Neural progenitor cell (in vitro differentiated cells): ENCODE measurements around the gene KRT74. TPM values are rescaled to one million over a fixed set of nuclear protein-coding genes. Genes with fewer than 3 reads are reported as not detected.

Source experiments
- DNase-seq: peaks from one replicate; pipeline ENCODE4 v3.0.0-alpha.2; 2016; ENCODE audit warnings: low spot score
- H2AFZ ChIP-seq: fragments of 200-600 bp; sonication (generic); replicated peaks from 2 replicates; pipeline ENCODE4 v1.6.1; 2016; ENCODE audit warnings: antibody characterized with exemption
- H3F3A ChIP-seq: fragments of 200-600 bp; sonication (generic); 2 replicates; pipeline ENCODE4 v1.6.1; 2016; ENCODE audit warnings: antibody characterized with exemption, low read depth
- H3K27ac ChIP-seq: fragments of 200-600 bp; sonication (generic); 2 replicates; pipeline ENCODE4 v1.5.1; 2016; ENCODE audit warnings: mild to moderate bottlenecking
- H3K27me3 ChIP-seq: fragments of 200-600 bp; sonication (generic); 2 replicates; pipeline ENCODE4 v1.6.1; 2016; ENCODE audit warnings: mild to moderate bottlenecking, moderate library complexity
- H3K36me3 ChIP-seq: fragments of 200-600 bp; sonication (generic); 2 replicates; pipeline ENCODE4 v1.5.1; 2016
- H3K4me1 ChIP-seq: fragments of 200-600 bp; sonication (generic); 2 replicates; pipeline ENCODE4 v1.6.1; 2016; ENCODE audit warnings: mixed run types
- H3K4me2 ChIP-seq: fragments of 200-600 bp; sonication (generic); 2 replicates; pipeline ENCODE4 v1.6.1; 2016
- H3K4me3 ChIP-seq: fragments of 200-600 bp; sonication (generic); 2 replicates; pipeline ENCODE4 v1.5.1; 2016
- H3K79me2 ChIP-seq: fragments of 200-600 bp; sonication (generic); 2 replicates; pipeline ENCODE4 v1.6.1; 2016; ENCODE audit warnings: low read depth
- H3K9ac ChIP-seq: fragments of 200-600 bp; sonication (generic); 2 replicates; pipeline ENCODE4 v1.6.1; 2016
- H3K9me3 ChIP-seq: fragments of 200-600 bp; sonication (generic); 2 replicates; pipeline ENCODE4 v1.5.1; 2016; ENCODE audit warnings: low read depth
- H4K20me1 ChIP-seq: fragments of 200-600 bp; sonication (generic); 2 replicates; pipeline ENCODE4 v1.6.1; 2016; ENCODE audit warnings: low read depth
- H3K27ac Mint-ChIP-seq: 3 replicates; pipeline ENCODE4 v1.8.0; 2021; ENCODE audit warnings: mixed read lengths
- H3K27me3 Mint-ChIP-seq: 2 replicates; pipeline ENCODE4 v1.8.0; 2022; ENCODE audit warnings: low read depth, mild to moderate bottlenecking, inconsistent platforms, moderate library complexity, mixed read lengths; ENCODE audit not compliant: insufficient read depth
- H3K36me3 Mint-ChIP-seq: 3 replicates; pipeline ENCODE4 v1.8.0; 2021; ENCODE audit warnings: mixed read lengths
- H3K4me1 Mint-ChIP-seq: 3 replicates; pipeline ENCODE4 v1.8.0; 2021; ENCODE audit warnings: mixed read lengths
- H3K4me3 Mint-ChIP-seq: 3 replicates; pipeline ENCODE4 v1.8.0; 2021; ENCODE audit warnings: mild to moderate bottlenecking, moderate library complexity, mixed read lengths
- H3K9me3 Mint-ChIP-seq: 3 replicates; pipeline ENCODE4 v1.8.0; 2020; ENCODE audit warnings: mixed read lengths
- EZH2 ChIP-seq: fragments of 200-600 bp; sonication (generic); IDR thresholded peaks from 2 replicates; pipeline ENCODE4 v1.6.1; 2017; ENCODE audit warnings: antibody characterized with exemption, mild to moderate bottlenecking, moderate library complexity
- EZH2phosphoT487 ChIP-seq: fragments of 200-600 bp; sonication (generic); IDR thresholded peaks from 2 replicates; pipeline ENCODE4 v1.6.1; 2017; ENCODE audit warnings: antibody characterized with exemption
- total RNA-seq: library from RNA; depleted of rRNA; stranded (reverse); fragments of >200 nt; gene quantifications from 2 replicates; pipeline ENCODE4 v1.2.3, GENCODE V29; 2015; ENCODE audit warnings: low replicate concordance
- TF ChIP-seq, protein P1 (sequence below): fragments of 200-600 bp; sonication (generic); IDR thresholded peaks from 2 replicates; pipeline ENCODE4 v1.5.1; 2017; ENCODE audit warnings: antibody characterized with exemption, mild to moderate bottlenecking

KRT74 gene
- total RNA-seq, 1 donor from 2014 or later, result not detected

DNA sequence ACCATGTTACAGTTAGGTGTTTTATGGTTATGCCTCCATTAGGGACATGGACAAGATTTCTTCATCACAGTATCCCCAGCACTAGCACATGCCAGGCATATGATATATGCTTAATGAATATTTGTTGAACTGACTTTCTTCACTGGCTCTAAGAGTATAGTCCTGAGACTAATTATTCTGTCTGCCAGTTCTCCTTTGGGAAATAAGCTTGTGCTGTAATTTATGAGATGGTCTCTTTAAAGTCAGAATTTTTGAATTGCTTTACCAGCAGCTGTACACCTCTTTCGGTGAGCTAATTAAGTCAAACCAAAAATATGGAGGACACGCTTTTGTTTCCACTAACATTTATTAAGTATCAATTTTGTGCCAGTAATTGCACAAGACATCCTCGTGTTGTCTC lies 32.5 kb upstream of the KRT74 start:
- no peak overlapping the region for H3K27ac Mint-ChIP-seq
- H3K4me3 Mint-ChIP-seq, result no peak overlapping the region
- H3K27me3 ChIP-seq, result peaks cover 7% of the 10 kb centered on the region
- peaks cover 5% of the 10 kb centered on the region for H3K27me3 Mint-ChIP-seq
- H3K4me3 ChIP-seq, result no peak overlapping the region
- no peak overlapping the region for H3K27ac ChIP-seq
- H3K36me3 Mint-ChIP-seq, result no peaks in the 10 kb centered on the region
- H3K79me2 ChIP-seq, result no peaks in the 10 kb centered on the region
- H3K9ac ChIP-seq, result no peak overlapping the region
- H2AFZ ChIP-seq, result no peak overlapping the region
- TF ChIP-seq, protein P1, sequence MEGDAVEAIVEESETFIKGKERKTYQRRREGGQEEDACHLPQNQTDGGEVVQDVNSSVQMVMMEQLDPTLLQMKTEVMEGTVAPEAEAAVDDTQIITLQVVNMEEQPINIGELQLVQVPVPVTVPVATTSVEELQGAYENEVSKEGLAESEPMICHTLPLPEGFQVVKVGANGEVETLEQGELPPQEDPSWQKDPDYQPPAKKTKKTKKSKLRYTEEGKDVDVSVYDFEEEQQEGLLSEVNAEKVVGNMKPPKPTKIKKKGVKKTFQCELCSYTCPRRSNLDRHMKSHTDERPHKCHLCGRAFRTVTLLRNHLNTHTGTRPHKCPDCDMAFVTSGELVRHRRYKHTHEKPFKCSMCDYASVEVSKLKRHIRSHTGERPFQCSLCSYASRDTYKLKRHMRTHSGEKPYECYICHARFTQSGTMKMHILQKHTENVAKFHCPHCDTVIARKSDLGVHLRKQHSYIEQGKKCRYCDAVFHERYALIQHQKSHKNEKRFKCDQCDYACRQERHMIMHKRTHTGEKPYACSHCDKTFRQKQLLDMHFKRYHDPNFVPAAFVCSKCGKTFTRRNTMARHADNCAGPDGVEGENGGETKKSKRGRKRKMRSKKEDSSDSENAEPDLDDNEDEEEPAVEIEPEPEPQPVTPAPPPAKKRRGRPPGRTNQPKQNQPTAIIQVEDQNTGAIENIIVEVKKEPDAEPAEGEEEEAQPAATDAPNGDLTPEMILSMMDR, result no peak
- TF ChIP-seq EZH2phosphoT487, result no peak
- TF ChIP-seq EZH2, result no peak
- DNase-seq, result no peak
- H3K9me3 ChIP-seq, result no peaks in the 10 kb centered on the region
- no peaks in the 10 kb centered on the region for H3K9me3 Mint-ChIP-seq
- no peaks in the 10 kb centered on the region for H3K4me1 Mint-ChIP-seq
- no peaks in the 10 kb centered on the region for H3F3A ChIP-seq
- no peaks in the 10 kb centered on the region for H3K4me1 ChIP-seq
- no peaks in the 10 kb centered on the region for H3K36me3 ChIP-seq
- H4K20me1 ChIP-seq, result no peaks in the 10 kb centered on the region
- no peak overlapping the region for H3K4me2 ChIP-seq

DNA sequence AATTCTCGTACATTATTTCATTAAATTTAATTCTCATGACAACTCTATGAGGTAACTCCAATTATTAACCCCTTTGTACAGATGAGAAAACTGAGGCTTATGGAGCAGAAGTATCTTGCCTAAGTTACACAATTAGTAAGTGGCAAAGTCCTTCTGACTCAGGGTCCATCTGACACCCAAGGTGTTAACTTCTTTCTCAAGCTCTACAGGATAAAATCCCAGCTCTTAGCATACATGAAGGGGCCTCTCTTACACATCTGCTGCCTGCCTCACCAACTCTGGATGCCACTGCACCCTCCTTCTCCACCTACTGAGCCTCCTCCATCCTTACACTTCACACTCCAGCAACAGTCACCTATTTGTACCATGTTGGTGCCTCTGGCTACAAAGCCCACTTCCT lies 31.9 kb upstream of the KRT74 start:
- Histone ChIP-seq H3K27ac (no peak overlapping the region), H3K4me2 (no peak overlapping the region), H3K79me2 (no peaks in the 10 kb centered on the region), H3K9me3 (no peaks in the 10 kb centered on the region), H4K20me1 (no peaks in the 10 kb centered on the region), H3F3A (no peaks in the 10 kb centered on the region), H3K9ac (no peak overlapping the region), H2AFZ (no peak overlapping the region), H3K4me1 (no peaks in the 10 kb centered on the region), H3K36me3 (no peaks in the 10 kb centered on the region), H3K27me3 (peaks cover 1% of the 10 kb centered on the region), H3K4me3 (no peak overlapping the region)
- H3K27ac Mint-ChIP-seq, result no peak overlapping the region
- no peak overlapping the region for H3K4me3 Mint-ChIP-seq
- no peaks in the 10 kb centered on the region for H3K9me3 Mint-ChIP-seq
- TF ChIP-seq, protein P1, result no peak
- TF ChIP-seq EZH2phosphoT487 (no peak), EZH2 (no peak)
- no peaks in the 10 kb centered on the region for H3K4me1 Mint-ChIP-seq
- peaks cover 5% of the 10 kb centered on the region for H3K27me3 Mint-ChIP-seq
- no peak for DNase-seq
- H3K36me3 Mint-ChIP-seq, result no peaks in the 10 kb centered on the region

DNA sequence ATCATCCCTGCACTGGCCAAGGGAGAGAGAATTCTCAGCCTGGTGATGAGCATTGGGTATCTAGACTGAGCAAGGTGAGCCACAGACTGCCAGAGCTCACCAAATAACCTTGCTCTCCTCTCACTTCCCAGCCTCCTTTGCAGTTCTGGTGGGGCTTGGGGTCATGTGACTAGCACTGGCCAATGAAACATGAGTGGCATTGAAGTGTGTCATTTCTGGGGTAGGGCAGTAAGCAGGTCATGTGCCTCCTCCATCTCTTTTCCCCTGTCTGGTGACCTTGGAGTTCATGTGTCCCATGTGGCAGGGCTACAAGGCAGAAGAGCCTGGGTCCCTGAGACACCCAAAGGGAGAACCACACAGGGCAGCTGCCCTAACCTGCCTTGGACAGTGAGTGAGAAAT lies 31.2 kb upstream of the KRT74 start:
- Mint-ChIP-seq H3K27me3 (peaks cover 6% of the 10 kb centered on the region), H3K27ac (no peak overlapping the region), H3K9me3 (no peaks in the 10 kb centered on the region), H3K4me1 (no peaks in the 10 kb centered on the region), H3K4me3 (no peak overlapping the region), H3K36me3 (no peaks in the 10 kb centered on the region)
- no peak overlapping the region for H3K4me2 ChIP-seq
- DNase-seq, result no peak
- H3K9me3 ChIP-seq, result no peaks in the 10 kb centered on the region
- no peaks in the 10 kb centered on the region for H3K4me1 ChIP-seq
- H3K36me3 ChIP-seq, result no peaks in the 10 kb centered on the region
- TF ChIP-seq EZH2 (no peak), EZH2phosphoT487 (no peak)
- TF ChIP-seq, protein P1, result no peak
- H3K27ac ChIP-seq, result no peak overlapping the region
- no peaks in the 10 kb centered on the region for H3K27me3 ChIP-seq
- no peaks in the 10 kb centered on the region for H4K20me1 ChIP-seq
- no peaks in the 10 kb centered on the region for H3K79me2 ChIP-seq
- H3K4me3 ChIP-seq, result no peak overlapping the region
- no peak overlapping the region for H3K9ac ChIP-seq
- no peaks in the 10 kb centered on the region for H3F3A ChIP-seq
- H2AFZ ChIP-seq, result no peak overlapping the region

DNA sequence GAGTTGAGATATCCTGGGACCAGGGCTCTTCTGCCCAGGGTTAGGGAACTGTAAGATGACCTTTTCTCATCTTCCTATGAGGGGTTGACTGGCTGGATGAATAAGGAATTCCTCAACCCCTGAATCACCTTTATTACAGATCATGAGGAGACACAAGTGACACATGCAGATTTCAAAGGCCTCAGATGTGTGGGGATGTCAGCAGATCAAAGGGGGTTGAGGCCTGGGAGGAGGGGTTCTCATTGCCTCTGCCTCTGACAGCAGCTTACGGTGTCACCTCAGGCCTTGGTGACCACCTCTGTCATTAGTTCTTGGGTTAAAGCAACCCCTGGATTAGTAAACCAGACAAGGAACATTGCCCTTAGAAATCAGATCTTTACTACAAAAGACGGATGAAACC lies 29.7 kb upstream of the KRT74 start:
- Mint-ChIP-seq H3K27me3 (peaks cover 7% of the 10 kb centered on the region), H3K27ac (no peak overlapping the region), H3K4me3 (no peak overlapping the region), H3K9me3 (no peaks in the 10 kb centered on the region), H3K36me3 (no peaks in the 10 kb centered on the region), H3K4me1 (no peaks in the 10 kb centered on the region)
- H4K20me1 ChIP-seq, result no peaks in the 10 kb centered on the region
- H3K27me3 ChIP-seq, result peaks cover 12% of the 10 kb centered on the region
- no peak overlapping the region for H2AFZ ChIP-seq
- H3K9me3 ChIP-seq, result no peaks in the 10 kb centered on the region
- TF ChIP-seq EZH2phosphoT487 (no peak), EZH2 (no peak)
- TF ChIP-seq, protein P1, result no peak
- no peaks in the 10 kb centered on the region for H3K36me3 ChIP-seq
- no peak overlapping the region for H3K9ac ChIP-seq
- no peak overlapping the region for H3K27ac ChIP-seq
- no peaks in the 10 kb centered on the region for H3K79me2 ChIP-seq
- H3K4me1 ChIP-seq, result no peaks in the 10 kb centered on the region
- H3K4me3 ChIP-seq, result no peak overlapping the region
- H3F3A ChIP-seq, result no peaks in the 10 kb centered on the region
- no peak overlapping the region for H3K4me2 ChIP-seq
- DNase-seq, result no peak
